ENCODE measurements around the gene ATF6. TPM values are rescaled to one million over a fixed set of nuclear protein-coding genes. Genes with fewer than 3 reads are reported as not detected.

ATF6 gene
- total and polyA plus RNA-seq, 2 donors from 2014 or later: 11.5 to 35.6 TPM

GRCh38 chr1:161958425-161958824 lies 192.3 kb downstream of the ATF6 start:
- no peak for TF ChIP-seq CTCF (IDR thresholded peaks at IDR 0.05; ENCODE audit: borderline replicate concordance, extremely low read depth, insufficient read depth)
- Histone ChIP-seq H3K9ac (ENCODE audit: low read length in 3 of 3) (no peak overlapping the region), H3K36me3 (ENCODE audit: control insufficient read depth in 2 of 3, insufficient read depth in 3 of 3, low read length in 3 of 3) (peaks cover 0 to 6% (median 5%) of the 10 kb centered on the region in 3 donors), H3K4me1 (ENCODE audit: control insufficient read depth in 2 of 3, insufficient read depth in 2 of 3, low read depth in 1 of 3, low read length in 3 of 3) (peaks cover 0 to 2% (median 0%) of the 10 kb centered on the region in 3 donors), H3K4me3 (ENCODE audit: low read length in 3 of 3) (no peak overlapping the region), H3K27ac (ENCODE audit: low read depth in 2 of 2, low read length in 2 of 2) (no peak overlapping the region), H3K9me3 (ENCODE audit: control insufficient read depth in 2 of 3, insufficient read depth in 1 of 3, low read length in 3 of 3) (no peaks in the 10 kb centered on the region), H3K27me3 (ENCODE audit: control insufficient read depth, insufficient read depth, low read length) (no peaks in the 10 kb centered on the region)
- FAIRE-seq (no peak), DNase-seq (no peak)
- intact Hi-C loops (cut with DNase I): no loop called here

- Histone ChIP-seq H3K27ac (ENCODE audit: low read depth in 2 of 2, low read length in 2 of 2) (peak overlapping the region; percentile 12 to 70), H3K4me1 (ENCODE audit: control insufficient read depth in 2 of 3, insufficient read depth in 2 of 3, low read depth in 1 of 3, low read length in 3 of 3) (peaks cover 0 to 2% (median 0%) of the 10 kb centered on the region in 3 donors), H3K27me3 (ENCODE audit: control insufficient read depth, insufficient read depth, low read length) (no peaks in the 10 kb centered on the region), H3K9ac (ENCODE audit: low read length in 3 of 3) (no peak overlapping the region), H3K4me3 (ENCODE audit: low read length in 3 of 3) (peak overlapping the region in 1 of 3 donors; percentile 26), H3K36me3 (ENCODE audit: control insufficient read depth in 2 of 3, insufficient read depth in 3 of 3, low read length in 3 of 3) (peaks cover 3 to 6% (median 5%) of the 10 kb centered on the region in 3 donors), H3K9me3 (ENCODE audit: control insufficient read depth in 2 of 3, insufficient read depth in 1 of 3, low read length in 3 of 3) (no peaks in the 10 kb centered on the region)
- no peak for DNase-seq
- no peak for TF ChIP-seq CTCF (IDR thresholded peaks at IDR 0.05; ENCODE audit: borderline replicate concordance, extremely low read depth, insufficient read depth)
- intact Hi-C loops (cut with DNase I): no loop called here
- no peak for FAIRE-seq
Measured at GRCh38 chr1:161962091-161962887, 196.2 kb downstream of the ATF6 start.

- peaks cover 0 to 3% (median 0%) of the 10 kb centered on the region in 3 donors for H3K36me3 ChIP-seq (ENCODE audit: control insufficient read depth in 2 of 3, insufficient read depth in 3 of 3, low read length in 3 of 3)
- FAIRE-seq: no peak
- no peaks in the 10 kb centered on the region for H3K9me3 ChIP-seq (ENCODE audit: control insufficient read depth in 2 of 3, insufficient read depth in 1 of 3, low read length in 3 of 3)
- H3K27ac ChIP-seq (ENCODE audit: low read depth in 2 of 2, low read length in 2 of 2): no peak overlapping the region
- no peak for DNase-seq
- no peak overlapping the region for H3K9ac ChIP-seq (ENCODE audit: low read length in 3 of 3)
- H3K27me3 ChIP-seq (ENCODE audit: control insufficient read depth, insufficient read depth, low read length): no peaks in the 10 kb centered on the region
- no peak overlapping the region for H3K4me3 ChIP-seq (ENCODE audit: low read length in 3 of 3)
- peaks cover 0 to 2% (median 0%) of the 10 kb centered on the region in 3 donors for H3K4me1 ChIP-seq (ENCODE audit: control insufficient read depth in 2 of 3, insufficient read depth in 2 of 3, low read depth in 1 of 3, low read length in 3 of 3)
- intact Hi-C loops (cut with DNase I): no loop called here
- no peak for TF ChIP-seq CTCF (IDR thresholded peaks at IDR 0.05; ENCODE audit: borderline replicate concordance, extremely low read depth, insufficient read depth)
Measured at GRCh38 chr1:161966067-161966466, 199.9 kb downstream of the ATF6 start.
